HFFc6 (cell line): Measurements from ENCODE around the gene ZNF296. TPM values are rescaled to one million over a fixed set of nuclear protein-coding genes. Genes with fewer than 3 reads are reported as not detected.

Experiments used
- DNase-seq: peaks from one replicate; pipeline ENCODE4 v3.0.0-alpha.2; 2018
- H3K27ac Mint-ChIP-seq: 2 replicates; pipeline ENCODE4 v1.8.0; 2020; ENCODE audit warnings: mild to moderate bottlenecking, mixed read lengths
- H3K27me3 Mint-ChIP-seq: 2 replicates; pipeline ENCODE4 v1.8.0; 2021; ENCODE audit warnings: mild to moderate bottlenecking, moderate library complexity, mixed read lengths; ENCODE audit not compliant: insufficient read depth
- H3K36me3 Mint-ChIP-seq: 2 replicates; pipeline ENCODE4 v1.8.0; 2021; ENCODE audit warnings: low read depth, mixed read lengths
- H3K4me1 Mint-ChIP-seq: 2 replicates; pipeline ENCODE4 v1.8.0; 2020; ENCODE audit warnings: low read depth, mixed read lengths
- H3K4me3 Mint-ChIP-seq: 2 replicates; pipeline ENCODE4 v1.8.0; 2020; ENCODE audit warnings: mild to moderate bottlenecking, moderate library complexity, mixed read lengths
- H3K9me3 Mint-ChIP-seq: 2 replicates; pipeline ENCODE4 v1.8.0; 2020; ENCODE audit warnings: mild to moderate bottlenecking, mixed read lengths
- total RNA-seq, 6 experiments: library from RNA; stranded (reverse); fragmentation: NEBNext Ultra II Directional; extraction: Animal tissue kit (Norgen Biotek cat#: 25700); gene quantifications; 2 replicates in 1 of 6; 3 replicates in 5 of 6; pipeline ENCODE4 v1.2.3, GENCODE V29; 2021
- TF ChIP-seq, protein P1 (sequence below): fragments of 200-600 bp; sonication (generic); IDR thresholded peaks from 2 replicates; pipeline ENCODE4 v1.5.0; 2021; ENCODE audit warnings: antibody characterized with exemption, mild to moderate bottlenecking

Gene ZNF296
- total RNA-seq, 6 experiments from 2014 or later, result 0.57 to 0.87 (median 0.65) TPM

DNA sequence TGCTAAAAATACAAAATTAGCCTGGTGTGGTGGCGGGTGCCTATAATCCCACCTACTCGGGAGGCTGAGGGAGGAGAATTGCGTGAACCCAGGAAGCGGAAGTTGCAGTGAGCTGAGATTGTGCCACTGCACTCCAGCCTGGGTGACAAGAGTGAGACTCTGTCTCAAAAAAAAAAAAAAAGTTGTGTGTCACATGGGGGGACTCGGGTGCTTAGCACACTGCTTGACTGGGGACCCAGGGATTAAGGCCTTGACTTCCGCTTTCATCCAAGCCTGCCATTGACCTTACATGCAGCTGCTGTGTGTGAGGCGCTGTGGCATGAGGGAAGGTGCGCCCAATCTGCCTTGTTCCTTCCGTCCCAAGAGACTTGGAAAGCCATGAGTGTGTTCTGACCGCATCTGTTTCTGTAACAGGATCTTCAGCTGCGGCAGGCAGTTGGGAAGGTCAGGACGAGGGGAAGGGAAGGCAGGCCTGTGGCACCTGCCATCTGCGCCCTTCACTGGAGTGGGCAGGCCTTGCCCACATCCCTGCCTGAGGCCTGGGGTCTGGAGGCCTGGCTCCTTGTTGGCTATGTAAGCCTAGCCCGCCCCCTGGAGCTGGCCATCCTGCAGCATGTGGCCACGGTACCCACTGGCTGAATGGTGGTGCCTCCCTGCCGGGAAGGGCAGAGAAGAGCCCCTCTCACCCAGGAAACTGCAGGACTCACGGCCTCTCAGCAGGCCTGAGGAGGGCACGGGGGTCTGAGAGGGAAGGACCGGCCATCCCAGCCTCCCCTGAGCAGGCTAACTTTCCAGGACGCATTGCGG, 39.7 kb upstream of the ZNF296 start:
- H3K4me1 Mint-ChIP-seq, result no peaks in the 10 kb centered on the region
- H3K27ac Mint-ChIP-seq, result no peak overlapping the region
- no peak overlapping the region for H3K4me3 Mint-ChIP-seq
- H3K27me3 Mint-ChIP-seq, result peaks cover 2% of the 10 kb centered on the region
- no peak for DNase-seq
- H3K36me3 Mint-ChIP-seq, result peaks cover 4% of the 10 kb centered on the region; the same call in 1 of the 2 replicates
- TF ChIP-seq, protein P1, sequence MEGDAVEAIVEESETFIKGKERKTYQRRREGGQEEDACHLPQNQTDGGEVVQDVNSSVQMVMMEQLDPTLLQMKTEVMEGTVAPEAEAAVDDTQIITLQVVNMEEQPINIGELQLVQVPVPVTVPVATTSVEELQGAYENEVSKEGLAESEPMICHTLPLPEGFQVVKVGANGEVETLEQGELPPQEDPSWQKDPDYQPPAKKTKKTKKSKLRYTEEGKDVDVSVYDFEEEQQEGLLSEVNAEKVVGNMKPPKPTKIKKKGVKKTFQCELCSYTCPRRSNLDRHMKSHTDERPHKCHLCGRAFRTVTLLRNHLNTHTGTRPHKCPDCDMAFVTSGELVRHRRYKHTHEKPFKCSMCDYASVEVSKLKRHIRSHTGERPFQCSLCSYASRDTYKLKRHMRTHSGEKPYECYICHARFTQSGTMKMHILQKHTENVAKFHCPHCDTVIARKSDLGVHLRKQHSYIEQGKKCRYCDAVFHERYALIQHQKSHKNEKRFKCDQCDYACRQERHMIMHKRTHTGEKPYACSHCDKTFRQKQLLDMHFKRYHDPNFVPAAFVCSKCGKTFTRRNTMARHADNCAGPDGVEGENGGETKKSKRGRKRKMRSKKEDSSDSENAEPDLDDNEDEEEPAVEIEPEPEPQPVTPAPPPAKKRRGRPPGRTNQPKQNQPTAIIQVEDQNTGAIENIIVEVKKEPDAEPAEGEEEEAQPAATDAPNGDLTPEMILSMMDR, result no peak
- no peaks in the 10 kb centered on the region for H3K9me3 Mint-ChIP-seq

DNA sequence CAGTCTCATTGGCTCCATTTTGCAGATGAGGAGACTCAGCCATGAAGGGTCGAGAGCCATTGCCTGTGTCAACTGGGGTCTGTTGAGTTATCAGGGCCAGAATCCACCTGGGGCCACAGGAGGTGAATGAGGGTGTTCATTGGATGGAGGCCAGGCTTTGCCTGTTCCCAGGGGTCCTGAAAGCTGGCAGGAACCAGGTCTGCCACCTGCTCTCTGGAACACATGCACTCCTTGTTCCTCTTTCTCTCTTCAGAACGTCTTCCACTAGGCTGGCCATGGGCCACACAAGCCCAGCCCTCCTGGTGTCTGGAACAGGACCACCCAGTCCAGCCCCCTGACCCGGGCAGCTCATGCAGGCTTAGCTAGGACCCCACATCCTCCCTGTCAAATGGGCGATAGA, 37.8 kb upstream of the ZNF296 start:
- no peak for DNase-seq
- peaks cover 2% of the 10 kb centered on the region for H3K27me3 Mint-ChIP-seq
- peaks cover 4% of the 10 kb centered on the region; the same call in 1 of the 2 replicates for H3K36me3 Mint-ChIP-seq
- H3K4me3 Mint-ChIP-seq, result no peak overlapping the region
- H3K27ac Mint-ChIP-seq, result no peak overlapping the region
- H3K4me1 Mint-ChIP-seq, result no peaks in the 10 kb centered on the region; the same call in 1 of the 2 replicates
- no peaks in the 10 kb centered on the region for H3K9me3 Mint-ChIP-seq
- TF ChIP-seq, protein P1, result no peak

DNA sequence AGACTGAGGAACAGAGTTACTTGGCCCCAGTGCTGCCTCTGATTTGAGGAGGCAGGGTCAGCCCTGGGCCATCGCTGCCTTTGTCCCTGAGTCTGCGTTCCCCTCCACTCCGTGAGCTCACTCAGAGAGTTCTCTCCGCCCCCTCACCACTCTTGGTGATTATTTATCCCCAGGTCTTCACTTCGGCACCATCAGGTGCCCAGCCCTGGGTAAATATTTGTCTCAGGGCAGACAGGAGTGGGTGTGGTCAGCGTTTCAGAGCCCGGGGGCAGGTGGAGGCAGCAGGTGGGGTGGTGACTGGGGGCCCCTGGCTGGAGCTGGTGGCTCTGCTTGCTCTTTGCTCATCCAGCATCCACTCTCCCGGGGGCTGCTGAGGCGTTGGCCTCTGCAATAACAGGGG, 37.4 kb upstream of the ZNF296 start:
- Mint-ChIP-seq H3K27ac (no peak overlapping the region), H3K9me3 (no peaks in the 10 kb centered on the region), H3K4me1 (no peaks in the 10 kb centered on the region; the same call in 1 of the 2 replicates), H3K27me3 (no peaks in the 10 kb centered on the region; the same call in none of the 2 replicates), H3K4me3 (no peak overlapping the region), H3K36me3 (peaks cover 4% of the 10 kb centered on the region; the same call in 1 of the 2 replicates)
- TF ChIP-seq, protein P1, result no peak
- no peak for DNase-seq

DNA sequence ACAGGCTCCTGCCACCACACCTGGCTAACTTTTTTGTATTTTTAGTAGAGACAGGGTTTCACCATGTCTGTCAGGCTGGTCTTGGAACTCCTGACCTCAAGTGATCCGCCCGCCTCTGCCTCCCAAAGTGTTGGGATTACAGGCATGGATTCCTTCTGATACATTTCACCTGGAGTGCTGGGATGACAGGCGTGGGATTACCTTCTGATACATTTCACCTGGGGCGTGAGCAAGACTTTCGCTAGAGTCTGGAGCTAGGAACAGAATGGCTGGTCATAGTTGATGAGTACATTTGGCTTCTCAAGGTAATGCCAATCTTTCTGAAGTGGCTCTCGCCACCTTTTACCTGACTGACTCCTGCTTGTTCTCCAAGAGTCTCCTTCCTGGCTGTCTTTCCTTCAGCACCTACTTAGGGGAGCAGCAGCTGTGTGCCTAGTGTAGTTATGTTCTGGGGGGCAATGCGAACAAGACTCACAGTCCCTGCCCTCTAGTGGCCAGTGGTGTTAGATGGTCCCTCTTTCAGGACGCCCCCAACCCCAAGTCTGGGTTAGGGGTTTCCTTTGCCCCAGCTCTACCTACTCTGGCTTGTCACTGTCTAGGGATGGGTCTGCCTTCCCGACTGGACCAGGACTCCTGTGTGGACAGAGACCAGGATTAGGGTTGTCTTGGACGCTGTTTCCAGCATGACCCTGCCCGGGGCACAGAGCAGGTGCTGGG, 36.0 kb upstream of the ZNF296 start:
- no peak for DNase-seq
- Mint-ChIP-seq H3K9me3 (no peaks in the 10 kb centered on the region), H3K4me1 (no peaks in the 10 kb centered on the region; the same call in 1 of the 2 replicates), H3K27me3 (no peaks in the 10 kb centered on the region; the same call in 1 of the 2 replicates), H3K4me3 (no peak overlapping the region), H3K36me3 (peaks cover 4% of the 10 kb centered on the region; the same call in 1 of the 2 replicates), H3K27ac (no peak overlapping the region)
- TF ChIP-seq, protein P1, result no peak

DNA sequence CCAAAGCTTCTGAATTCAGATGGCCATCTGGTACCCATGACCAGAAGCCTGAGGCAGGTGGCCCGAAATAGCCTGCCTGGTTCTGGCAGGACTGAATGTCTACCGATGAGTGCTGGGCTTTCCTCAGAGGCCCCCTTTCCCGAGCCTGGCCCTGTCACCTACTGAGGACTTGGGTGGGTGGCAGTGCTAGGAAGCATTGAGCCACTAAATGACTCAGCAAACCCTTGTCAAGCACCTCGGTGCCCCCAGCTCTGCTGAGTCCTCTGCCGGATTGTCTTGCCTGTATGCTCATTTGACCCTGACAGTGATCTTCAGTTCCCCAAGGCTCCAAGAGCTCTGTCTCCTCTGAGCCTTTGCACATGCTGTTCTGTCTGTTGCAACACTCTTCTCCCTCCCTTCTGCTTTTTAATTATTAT, 34.6 kb upstream of the ZNF296 start:
- Mint-ChIP-seq H3K27me3 (no peaks in the 10 kb centered on the region; the same call in 1 of the 2 replicates), H3K4me3 (no peak overlapping the region), H3K9me3 (no peaks in the 10 kb centered on the region), H3K36me3 (peaks cover 4% of the 10 kb centered on the region; the same call in 1 of the 2 replicates), H3K27ac (no peak overlapping the region; the same call in 1 of the 2 replicates), H3K4me1 (no peaks in the 10 kb centered on the region; the same call in 1 of the 2 replicates)
- TF ChIP-seq, protein P1, result no peak
- no peak for DNase-seq
